ENCODE measurements around the gene ALDH3A1. TPM values are rescaled to one million over a fixed set of nuclear protein-coding genes. Genes with fewer than 3 reads are reported as not detected.

The ALDH3A1 gene
- total RNA-seq, 1 experiment from 2014 or later, result not detected

DNA sequence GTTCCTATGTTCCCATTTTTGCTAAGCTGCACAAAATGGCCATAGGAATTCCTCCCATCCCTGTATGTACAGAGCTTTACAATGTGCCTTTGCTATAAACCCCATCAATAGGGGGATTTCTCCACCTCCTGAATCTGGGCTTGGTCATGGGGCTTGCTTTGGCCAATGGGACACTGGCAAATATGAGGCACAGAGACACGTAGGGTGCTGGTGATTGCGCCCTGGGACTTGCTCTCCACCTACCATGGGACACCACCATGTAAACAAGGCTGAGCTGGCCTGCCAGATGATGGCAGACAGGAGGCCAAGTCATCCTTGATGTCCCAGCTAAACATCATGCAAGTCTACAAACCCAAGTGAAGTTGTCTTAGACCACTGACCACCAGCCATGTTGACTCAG lies 15.3 kb upstream of the ALDH3A1 start:
- no peaks in the 10 kb centered on the region for H3K27me3 ChIP-seq (replicated peaks; ENCODE audit: insufficient read depth, low read depth, low read length, poor library complexity)
- intact Hi-C loops (cut with micrococcal nuclease; ENCODE audit: unreplicated experiment), result no loop called here
- H3K4me1 ChIP-seq (ENCODE audit: insufficient read depth, low read length, poor library complexity, severe bottlenecking), result no peaks in the 10 kb centered on the region
- no peaks in the 10 kb centered on the region for H3K9me3 ChIP-seq (ENCODE audit: low read depth, low read length, poor library complexity, severe bottlenecking)
- no peak overlapping the region for H3K4me3 ChIP-seq (ENCODE audit: low read depth, low read length, poor library complexity, severe bottlenecking)
- no TSS peak for BruUV-seq (replicated peaks)
- POLR2A ChIA-PET (ENCODE audit: low non-redundant PET), result no interaction called here
- CTCF ChIA-PET, result interaction anchor here (0.7 to 2.0 kb wide), 5 partner anchors 11 to 401 kb away, joined by 3 to 23 read pairs (median 4); partner anchors contain the start of gene B9D1
- no peak for DNase-seq (ENCODE audit: low spot score)
- no peaks in the 10 kb centered on the region for H3K36me3 ChIP-seq (ENCODE audit: insufficient read depth, low read length, poor library complexity, severe bottlenecking)
- H3K27ac ChIP-seq (ENCODE audit: low read depth, low read length, poor library complexity, severe bottlenecking), result no peak overlapping the region
- no peak for TF ChIP-seq EZH2 (IDR thresholded peaks at IDR 0.05; ENCODE audit: borderline replicate concordance, low read depth, low read length, poor library complexity, severe bottlenecking)
- TF ChIP-seq, protein P1, sequence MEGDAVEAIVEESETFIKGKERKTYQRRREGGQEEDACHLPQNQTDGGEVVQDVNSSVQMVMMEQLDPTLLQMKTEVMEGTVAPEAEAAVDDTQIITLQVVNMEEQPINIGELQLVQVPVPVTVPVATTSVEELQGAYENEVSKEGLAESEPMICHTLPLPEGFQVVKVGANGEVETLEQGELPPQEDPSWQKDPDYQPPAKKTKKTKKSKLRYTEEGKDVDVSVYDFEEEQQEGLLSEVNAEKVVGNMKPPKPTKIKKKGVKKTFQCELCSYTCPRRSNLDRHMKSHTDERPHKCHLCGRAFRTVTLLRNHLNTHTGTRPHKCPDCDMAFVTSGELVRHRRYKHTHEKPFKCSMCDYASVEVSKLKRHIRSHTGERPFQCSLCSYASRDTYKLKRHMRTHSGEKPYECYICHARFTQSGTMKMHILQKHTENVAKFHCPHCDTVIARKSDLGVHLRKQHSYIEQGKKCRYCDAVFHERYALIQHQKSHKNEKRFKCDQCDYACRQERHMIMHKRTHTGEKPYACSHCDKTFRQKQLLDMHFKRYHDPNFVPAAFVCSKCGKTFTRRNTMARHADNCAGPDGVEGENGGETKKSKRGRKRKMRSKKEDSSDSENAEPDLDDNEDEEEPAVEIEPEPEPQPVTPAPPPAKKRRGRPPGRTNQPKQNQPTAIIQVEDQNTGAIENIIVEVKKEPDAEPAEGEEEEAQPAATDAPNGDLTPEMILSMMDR (conservative IDR thresholded peaks at IDR 0.05; ENCODE audit: low read depth, low read length), result no peak

- no peaks in the 10 kb centered on the region for H3K36me3 ChIP-seq (ENCODE audit: insufficient read depth, low read length, poor library complexity, severe bottlenecking)
- TF ChIP-seq EZH2 (IDR thresholded peaks at IDR 0.05; ENCODE audit: borderline replicate concordance, low read depth, low read length, poor library complexity, severe bottlenecking), result no peak
- TF ChIP-seq, protein P1 (conservative IDR thresholded peaks at IDR 0.05; ENCODE audit: low read depth, low read length), result peak; percentile 88
- ChIA-PET POLR2A (ENCODE audit: low non-redundant PET) (interaction anchor here (0.5 kb wide), 1 partner anchor 196 kb away, joined by 4 read pairs; no protein-coding TSS in a partner anchor), CTCF (interaction anchor here (0.5 to 2.0 kb wide), 14 partner anchors 9 to 516 kb away, joined by 3 to 23 read pairs (median 4); partner anchors contain the start of gene B9D1)
- intact Hi-C loops (cut with micrococcal nuclease; ENCODE audit: unreplicated experiment), result loop anchor here (1.0 kb wide), 1 partner anchor 399 kb away; no protein-coding TSS in a partner anchor
- DNase-seq (ENCODE audit: low spot score), result peak; percentile 76
- H3K27me3 ChIP-seq (replicated peaks; ENCODE audit: insufficient read depth, low read depth, low read length, poor library complexity), result no peaks in the 10 kb centered on the region
- H3K4me3 ChIP-seq (ENCODE audit: low read depth, low read length, poor library complexity, severe bottlenecking), result no peak overlapping the region
- no peaks in the 10 kb centered on the region for H3K4me1 ChIP-seq (ENCODE audit: insufficient read depth, low read length, poor library complexity, severe bottlenecking)
- no peak overlapping the region for H3K27ac ChIP-seq (ENCODE audit: low read depth, low read length, poor library complexity, severe bottlenecking)
- no TSS peak for BruUV-seq (replicated peaks)
- no peaks in the 10 kb centered on the region for H3K9me3 ChIP-seq (ENCODE audit: low read depth, low read length, poor library complexity, severe bottlenecking)
Observed at GRCh38 chr17:19762515-19762961, 14.4 kb upstream of the ALDH3A1 start.

DNA sequence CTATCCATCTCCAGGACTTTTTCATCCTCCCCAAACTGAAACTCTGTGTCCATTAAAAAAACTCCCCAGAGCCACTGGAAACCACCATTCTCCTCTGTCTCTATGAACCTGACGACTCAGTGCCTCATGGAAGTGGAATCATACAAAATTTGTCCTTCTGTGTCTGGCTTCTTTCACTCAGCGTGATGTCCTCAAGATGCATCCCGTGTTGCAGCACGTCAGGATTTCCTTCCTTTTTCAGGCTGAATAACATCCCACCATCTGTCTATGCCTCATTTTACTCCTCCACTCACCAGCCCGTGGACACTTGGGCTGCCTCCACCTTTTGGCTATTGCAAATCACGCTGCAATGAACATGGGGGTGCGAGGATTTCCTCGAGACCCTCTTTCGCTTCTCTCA lies 12.6 kb upstream of the ALDH3A1 start:
- intact Hi-C loops (cut with micrococcal nuclease; ENCODE audit: unreplicated experiment), result no loop called here
- H3K36me3 ChIP-seq (ENCODE audit: insufficient read depth, low read length, poor library complexity, severe bottlenecking), result no peaks in the 10 kb centered on the region
- ChIA-PET CTCF (interaction anchor here (1.3 kb wide), 1 partner anchor 398 kb away, joined by 3 read pairs; no protein-coding TSS in a partner anchor), POLR2A (ENCODE audit: low non-redundant PET) (no interaction called here)
- no peaks in the 10 kb centered on the region for H3K27me3 ChIP-seq (replicated peaks; ENCODE audit: insufficient read depth, low read depth, low read length, poor library complexity)
- no peaks in the 10 kb centered on the region for H3K9me3 ChIP-seq (ENCODE audit: low read depth, low read length, poor library complexity, severe bottlenecking)
- H3K4me3 ChIP-seq (ENCODE audit: low read depth, low read length, poor library complexity, severe bottlenecking), result no peak overlapping the region
- no peaks in the 10 kb centered on the region for H3K4me1 ChIP-seq (ENCODE audit: insufficient read depth, low read length, poor library complexity, severe bottlenecking)
- no peak overlapping the region for H3K27ac ChIP-seq (ENCODE audit: low read depth, low read length, poor library complexity, severe bottlenecking)
- no peak for DNase-seq (ENCODE audit: low spot score)
- TF ChIP-seq EZH2 (IDR thresholded peaks at IDR 0.05; ENCODE audit: borderline replicate concordance, low read depth, low read length, poor library complexity, severe bottlenecking), result no peak
- TF ChIP-seq, protein P1 (conservative IDR thresholded peaks at IDR 0.05; ENCODE audit: low read depth, low read length), result no peak
- no TSS peak for BruUV-seq (replicated peaks)

Data from A673 (cell line).